Mucosa of rectum (tissue), 2 donors: ENCODE results near the gene CTDSPL2.
"Not testable (repeated sequence)": the region's sequence is repeated elsewhere in the genome, so short reads cannot be mapped to it uniquely, and the experiment has no call there.

ENCODE experiments used
- H3K27ac ChIP-seq, 2 donors: one replicate each; pipeline ENCODE4 v1.7.0; 2013; ENCODE audit warnings: inconsistent platforms in 2 of 2, low read depth in 2 of 2, low read length in 2 of 2
- H3K27me3 ChIP-seq, 2 donors: one replicate each; pipeline ENCODE4 v1.7.0; 2013; ENCODE audit warnings: low read length in 2 of 2; ENCODE audit not compliant: control insufficient read depth in 2 of 2, insufficient read depth in 2 of 2
- H3K36me3 ChIP-seq, 2 donors: one replicate each; pipeline ENCODE4 v1.7.0; 2013; ENCODE audit warnings: low read length in 2 of 2; ENCODE audit not compliant: control insufficient read depth in 2 of 2, insufficient read depth in 2 of 2
- H3K4me1 ChIP-seq, 2 donors: one replicate each; pipeline ENCODE4 v1.7.0; 2013; ENCODE audit warnings: low read length in 2 of 2, mild to moderate bottlenecking in 1 of 2; ENCODE audit not compliant: control insufficient read depth in 2 of 2, insufficient read depth in 2 of 2
- H3K4me3 ChIP-seq, 2 donors: one replicate each; pipeline ENCODE4 v1.7.0; 2013; ENCODE audit warnings: low read length in 2 of 2
- H3K9ac ChIP-seq, 2 donors: one replicate each; pipeline ENCODE4 v1.7.0; 2013; ENCODE audit warnings: low read length in 2 of 2, low read depth in 1 of 2, mild to moderate bottlenecking in 1 of 2
- H3K9me3 ChIP-seq, 2 donors: one replicate each; pipeline ENCODE4 v1.7.0; 2013; ENCODE audit warnings: low read length in 2 of 2; ENCODE audit not compliant: control insufficient read depth in 2 of 2
- donor health status: healthy.
- donor health status: Normal muscosa, but diverticular disease.

CTDSPL2 gene

GRCh38 chr15:44519537-44519936 lies 92.1 kb downstream of the CTDSPL2 start:
- Histone ChIP-seq H3K36me3 (peaks cover 11 to 30% of the 10 kb centered on the region in 2 donors), H3K9ac (no peak overlapping the region), H3K27ac (no peak overlapping the region), H3K27me3 (no peaks in the 10 kb centered on the region), H3K9me3 (no peaks in the 10 kb centered on the region), H3K4me3 (no peak overlapping the region), H3K4me1 (no peaks in the 10 kb centered on the region)

GRCh38 chr15:44525018-44525417 lies 97.6 kb downstream of the CTDSPL2 start:
- no peak overlapping the region for H3K4me3 ChIP-seq
- no peaks in the 10 kb centered on the region for H3K9me3 ChIP-seq
- H3K27me3 ChIP-seq, result no peaks in the 10 kb centered on the region
- no peak overlapping the region for H3K9ac ChIP-seq
- peaks cover 17 to 22% of the 10 kb centered on the region in 2 donors for H3K36me3 ChIP-seq
- H3K27ac ChIP-seq, result no peak overlapping the region
- H3K4me1 ChIP-seq, result no peaks in the 10 kb centered on the region

- Histone ChIP-seq H3K4me1 (no peaks in the 10 kb centered on the region), H3K4me3 (no peak overlapping the region), H3K27ac (no peak overlapping the region), H3K36me3 (peaks cover 12 to 13% of the 10 kb centered on the region in 2 donors), H3K9ac (no peak overlapping the region), H3K27me3 (no peaks in the 10 kb centered on the region), H3K9me3 (no peaks in the 10 kb centered on the region)
These were observed 99.8 kb downstream of the CTDSPL2 start for GRCh38 chr15:44527241-44527640.

GRCh38 chr15:44529864-44530604 lies 102.6 kb downstream of the CTDSPL2 start:
- H3K9ac ChIP-seq, result no peak overlapping the region
- H3K9me3 ChIP-seq, result no peaks in the 10 kb centered on the region
- H3K4me1 ChIP-seq, result peaks cover 0 to 2% of the 10 kb centered on the region in 2 donors
- no peaks in the 10 kb centered on the region for H3K27me3 ChIP-seq
- H3K27ac ChIP-seq, result no peak overlapping the region
- H3K36me3 ChIP-seq, result peaks cover 0 to 3% of the 10 kb centered on the region in 2 donors
- no peak overlapping the region for H3K4me3 ChIP-seq

- Histone ChIP-seq H3K9ac (no peak overlapping the region), H3K9me3 (no peaks in the 10 kb centered on the region), H3K4me1 (peaks cover 0 to 4% of the 10 kb centered on the region in 2 donors), H3K27ac (no peak overlapping the region), H3K36me3 (no peaks in the 10 kb centered on the region), H3K27me3 (no peaks in the 10 kb centered on the region), H3K4me3 (no peak overlapping the region)
These were observed 103.2 kb downstream of the CTDSPL2 start for GRCh38 chr15:44530653-44531052.

GRCh38 chr15:44532275-44532674 lies 104.8 kb downstream of the CTDSPL2 start:
- H3K27me3 ChIP-seq, H3K9ac ChIP-seq, H3K9me3 ChIP-seq, H3K36me3 ChIP-seq, H3K27ac ChIP-seq, H3K4me1 ChIP-seq, H3K4me3 ChIP-seq: not testable (repeated sequence)

GRCh38 chr15:44532689-44533088 lies 105.3 kb downstream of the CTDSPL2 start:
- Histone ChIP-seq H3K4me3 (no peak overlapping the region), H3K9ac (no peak overlapping the region), H3K36me3 (no peaks in the 10 kb centered on the region), H3K4me1 (peaks cover 0 to 7% of the 10 kb centered on the region in 2 donors), H3K27me3 (no peaks in the 10 kb centered on the region), H3K27ac (no peak overlapping the region), H3K9me3 (no peaks in the 10 kb centered on the region)

GRCh38 chr15:44535092-44535491 lies 107.7 kb downstream of the CTDSPL2 start:
- Histone ChIP-seq H3K27ac (no peak overlapping the region), H3K9ac (no peak overlapping the region), H3K36me3 (peaks cover 0 to 4% of the 10 kb centered on the region in 2 donors), H3K4me3 (no peak overlapping the region), H3K9me3 (no peaks in the 10 kb centered on the region), H3K4me1 (peaks cover 8 to 11% of the 10 kb centered on the region in 2 donors), H3K27me3 (no peaks in the 10 kb centered on the region)

GRCh38 chr15:44535523-44536301 lies 108.3 kb downstream of the CTDSPL2 start:
- peak overlapping the region; percentile 94 for H3K9ac ChIP-seq
- H3K27me3 ChIP-seq, result no peaks in the 10 kb centered on the region
- peak overlapping the region; percentile 86 to 96 for H3K4me3 ChIP-seq
- H3K36me3 ChIP-seq, result peaks cover 0 to 5% of the 10 kb centered on the region in 2 donors
- H3K27ac ChIP-seq, result peak overlapping the region; percentile 97 to 98
- H3K9me3 ChIP-seq, result no peaks in the 10 kb centered on the region
- peaks cover 8 to 11% of the 10 kb centered on the region in 2 donors for H3K4me1 ChIP-seq

GRCh38 chr15:44536302-44536961 lies 109.0 kb downstream of the CTDSPL2 start:
- Histone ChIP-seq H3K9ac (peak overlapping the region; percentile 94), H3K27ac (peak overlapping the region; percentile 97 to 98), H3K36me3 (peaks cover 0 to 5% of the 10 kb centered on the region in 2 donors), H3K27me3 (no peaks in the 10 kb centered on the region), H3K4me3 (peak overlapping the region; percentile 86 to 96), H3K4me1 (peaks cover 8 to 11% of the 10 kb centered on the region in 2 donors), H3K9me3 (no peaks in the 10 kb centered on the region)
